RPMI7951 (cell line): ENCODE measurements around the gene RBPJ. TPM values are rescaled to one million over a fixed set of nuclear protein-coding genes. Genes with fewer than 3 reads are reported as not detected.

Experiments used
- total RNA-seq: library from RNA; depleted of rRNA; stranded (reverse); fragments of >200 nt; shearing (Covaris generic); gene quantifications from 2 replicates; pipeline ENCODE4 v1.2.3, GENCODE V29; 2014; rRNA removed

RBPJ gene
- total RNA-seq, 1 experiment from 2014 or later: 92.3 TPM

Other genes with a start within 250 kb of the RBPJ start
- not detected in 2 replicates for gene CCKAR, start 169.5 kb downstream of the RBPJ start, total RNA-seq